IMR-90 (cell line): Measurements from ENCODE around the gene BSND. TPM values are rescaled to one million over a fixed set of nuclear protein-coding genes. Genes with fewer than 3 reads are reported as not detected.

ENCODE experiments used
- ATAC-seq: fragments of 200-7000 bp; cut with Tn5 transposase; 2 replicates; pipeline ENCODE4 v1.9.1; 2020; ENCODE audit warnings: low read depth, mild to moderate bottlenecking, moderate library complexity
- BruUV-seq: library from RNA; stranded (reverse); fragments of 400-500 nt; replicated peaks from 2 replicates; lab custom pipeline; 2021; lab: Mats Ljungman, UMichigan
- CTCF ChIA-PET: fragments of 300-600 bp; formaldehyde crosslinking; extraction: SDS; loops from one replicate; lab custom pipeline; 2021; ENCODE audit warnings: antibody characterized with exemption; lab: Yijun Ruan, JAX
- POLR2A ChIA-PET: fragments of 300-600 bp; sonication (Branson Sonifier 250); formaldehyde crosslinking; loops from one replicate; lab custom pipeline; 2022; ENCODE audit warnings: antibody characterized with exemption; ENCODE audit not compliant: unreplicated experiment; lab: Charles Lee
- DNase-seq: peaks from one replicate; pipeline ENCODE4 v3.0.0; 2013
- H2AFZ ChIP-seq: replicated peaks from 2 replicates; pipeline ENCODE3; 2013; ENCODE audit warnings: low read length, mild to moderate bottlenecking; ENCODE audit not compliant: poor library complexity
- H2AK5ac ChIP-seq: 2 replicates; pipeline ENCODE4 v1.6.1; 2013; ENCODE audit warnings: low read depth, low read length, inconsistent platforms
- H2AK9ac ChIP-seq: replicated peaks from 2 replicates; pipeline ENCODE3; 2013; ENCODE audit warnings: mild to moderate bottlenecking, low read depth, low read length, moderate library complexity; ENCODE audit not compliant: poor library complexity
- H2BK120ac ChIP-seq: 2 replicates; pipeline ENCODE4 v1.6.1; 2013; ENCODE audit warnings: low read depth, low read length, inconsistent platforms
- H2BK15ac ChIP-seq: 3 replicates; pipeline ENCODE4 v1.6.1; 2013; ENCODE audit warnings: low read depth, low read length, inconsistent platforms
- H2BK20ac ChIP-seq: 2 replicates; pipeline ENCODE4 v1.6.1; 2013; ENCODE audit warnings: low read depth, mild to moderate bottlenecking, inconsistent platforms, low read length, moderate library complexity
- H2BK5ac ChIP-seq: 2 replicates; pipeline ENCODE4 v1.6.1; 2013; ENCODE audit warnings: mild to moderate bottlenecking, low read depth, low read length, inconsistent platforms; ENCODE audit not compliant: poor library complexity, severe bottlenecking
- H3K14ac ChIP-seq: replicated peaks from 2 replicates; pipeline ENCODE4 v1.6.1; 2013; ENCODE audit warnings: low read depth, low read length, inconsistent platforms
- H3K18ac ChIP-seq: 2 replicates; pipeline ENCODE4 v1.6.1; 2013; ENCODE audit warnings: low read depth, low read length, control low read depth
- H3K23ac ChIP-seq: 2 replicates; pipeline ENCODE4 v1.6.1; 2013; ENCODE audit warnings: low read depth, low read length, inconsistent platforms
- H3K27ac ChIP-seq: 2 replicates; pipeline ENCODE4 v1.5.1; 2013; ENCODE audit warnings: mild to moderate bottlenecking, control low read depth, low read length; ENCODE audit not compliant: insufficient read depth
- H3K27me3 ChIP-seq: 2 replicates; pipeline ENCODE4 v1.6.1; 2013; ENCODE audit warnings: low read length; ENCODE audit not compliant: control insufficient read depth, insufficient read depth
- H3K36me3 ChIP-seq: 2 replicates; pipeline ENCODE4 v1.6.1; 2013; ENCODE audit warnings: low read length, mixed read lengths; ENCODE audit not compliant: control insufficient read depth, insufficient read depth
- H3K4ac ChIP-seq: 2 replicates; pipeline ENCODE4 v1.6.1; 2013; ENCODE audit warnings: low read depth, low read length, inconsistent platforms
- H3K4me1 ChIP-seq: 2 replicates; pipeline ENCODE4 v1.6.1; 2013; ENCODE audit warnings: low read length, mixed read lengths; ENCODE audit not compliant: control insufficient read depth, insufficient read depth
- H3K4me2 ChIP-seq: 2 replicates; pipeline ENCODE4 v1.6.1; 2013; ENCODE audit warnings: low read depth, mild to moderate bottlenecking, control low read depth, low read length, moderate library complexity
- H3K4me3 ChIP-seq: 2 replicates; pipeline ENCODE4 v1.5.1; 2013; ENCODE audit warnings: low read depth, mild to moderate bottlenecking, control low read depth, low read length, moderate library complexity; ENCODE audit not compliant: insufficient read depth
- H3K56ac ChIP-seq: 2 replicates; pipeline ENCODE4 v1.6.1; 2013; ENCODE audit warnings: low read length, inconsistent platforms; ENCODE audit not compliant: insufficient read depth; ENCODE audit errors: extremely low read depth
- H3K79me1 ChIP-seq, 2 experiments: 2 replicates each; pipeline ENCODE4 v1.6.1; 2013; ENCODE audit warnings: low read length in 2 of 2, inconsistent platforms in 1 of 2, low read depth in 1 of 2
- H3K9ac ChIP-seq: 2 replicates; pipeline ENCODE4 v1.6.1; 2013; ENCODE audit warnings: low read depth, low read length, control low read depth
- H3K9me1 ChIP-seq: 2 replicates; pipeline ENCODE4 v1.6.1; 2013; ENCODE audit warnings: low read length, inconsistent platforms; ENCODE audit not compliant: insufficient read depth
- H3K9me3 ChIP-seq: 2 replicates; pipeline ENCODE4 v1.6.1; 2013; ENCODE audit warnings: low read length; ENCODE audit not compliant: control insufficient read depth, insufficient read depth
- H4K20me1 ChIP-seq: 2 replicates; pipeline ENCODE4 v1.6.1; 2013; ENCODE audit warnings: low read length, inconsistent platforms; ENCODE audit not compliant: insufficient read depth
- H4K5ac ChIP-seq: 2 replicates; pipeline ENCODE4 v1.6.1; 2013; ENCODE audit warnings: mild to moderate bottlenecking, low read depth, low read length, control low read depth
- H4K8ac ChIP-seq, 2 experiments: 2 replicates each; pipeline ENCODE4 v1.6.1; 2013; ENCODE audit warnings: low read depth in 2 of 2, low read length in 2 of 2, control low read depth in 1 of 2, inconsistent platforms in 1 of 2
- H4K91ac ChIP-seq: 2 replicates; pipeline ENCODE4 v1.6.1; 2013; ENCODE audit warnings: low read depth, low read length, inconsistent platforms; ENCODE audit not compliant: insufficient read depth
- BHLHE40 ChIP-seq: fragments of 150-350 bp; IDR thresholded peaks from 2 replicates; pipeline ENCODE4 v1.6.1; 2016; ENCODE audit warnings: mild to moderate bottlenecking, low read depth, low read length
- CEBPB ChIP-seq: IDR thresholded peaks from 2 replicates; pipeline ENCODE4 v1.6.1; 2012; ENCODE audit warnings: low read depth, low read length, improper control_type of control experiment
- CHD1 ChIP-seq: IDR thresholded peaks from 2 replicates; pipeline ENCODE4 v1.6.1; 2012; ENCODE audit warnings: low read depth, low read length, improper control_type of control experiment
- ELK1 ChIP-seq: fragments of 150-350 bp; IDR thresholded peaks from 2 replicates; pipeline ENCODE4 v1.6.1; 2016; ENCODE audit warnings: low read depth, mild to moderate bottlenecking, low read length, moderate library complexity, borderline replicate concordance
- FOS ChIP-seq: fragments of 150-350 bp; IDR thresholded peaks from 2 replicates; pipeline ENCODE4 v1.6.1; 2016; ENCODE audit warnings: low read depth, low read length
- MAFK ChIP-seq: IDR thresholded peaks from 2 replicates; pipeline ENCODE4 v1.6.1; 2012; ENCODE audit warnings: low read depth, low read length, improper control_type of control experiment
- MAZ ChIP-seq: IDR thresholded peaks from 2 replicates; pipeline ENCODE4 v1.6.1; 2012; ENCODE audit warnings: low read depth, mild to moderate bottlenecking, low read length, improper control_type of control experiment, moderate library complexity, borderline replicate concordance
- MXI1 ChIP-seq: IDR thresholded peaks from 2 replicates; pipeline ENCODE4 v1.6.1; 2012; ENCODE audit warnings: low read depth, mild to moderate bottlenecking, low read length, moderate library complexity, borderline replicate concordance
- NFE2L2 ChIP-seq: fragments of 150-350 bp; IDR thresholded peaks from 2 replicates; pipeline ENCODE4 v1.6.1; 2016; ENCODE audit warnings: low read depth, mild to moderate bottlenecking, low read length
- POLR2A ChIP-seq: IDR thresholded peaks from 2 replicates; pipeline ENCODE4 v1.6.1; 2012; ENCODE audit warnings: mild to moderate bottlenecking, low read depth, low read length
- RAD21 ChIP-seq: IDR thresholded peaks from 2 replicates; pipeline ENCODE4 v1.6.1; 2012; ENCODE audit warnings: low read length, improper control_type of control experiment
- RCOR1 ChIP-seq: IDR thresholded peaks from 2 replicates; pipeline ENCODE4 v1.6.1; 2012; ENCODE audit warnings: mild to moderate bottlenecking, low read length, improper control_type of control experiment; ENCODE audit not compliant: insufficient replicate concordance
- RFX5 ChIP-seq: IDR thresholded peaks from 2 replicates; pipeline ENCODE4 v1.8.0; 2012; ENCODE audit warnings: low read depth, mild to moderate bottlenecking, low read length, moderate library complexity
- SMC3 ChIP-seq: fragments of 150-350 bp; IDR thresholded peaks from 2 replicates; pipeline ENCODE4 v1.6.1; 2016; ENCODE audit warnings: low read depth, mild to moderate bottlenecking, antibody characterized with exemption, low read length, moderate library complexity
- WGBS, 2 experiments: methylation state at CpG; one replicate each; pipeline versions ENCODE4 v1.1.5 to v1.1.7; 2013; ENCODE audit warnings: missing lambda C conversion rate in 2 of 2; ENCODE audit not compliant: insufficient read length in 1 of 2; ENCODE audit errors: extremely low coverage in 2 of 2; 5-methylcytosine and 5-hydroxymethylcytosine counted together
- dilution Hi-C: fragments of 300-500 bp; cut with HindIII; formaldehyde crosslinking; loops from one replicate; pipeline ENCODE4 v1.14.3; 2018; ENCODE audit warnings: low sequenced_read_pairs; ENCODE audit not compliant: unreplicated experiment
- in situ Hi-C: fragments of 300-500 bp; cut with MboI; formaldehyde crosslinking; loops from 3 replicates; pipeline ENCODE4 v1.14.3; 2019; ENCODE audit warnings: low sequenced_read_pairs, inconsistent platforms, mixed read lengths
- intact Hi-C: fragments of 100-400 bp; cut with micrococcal nuclease; formaldehyde crosslinking; loops from 2 replicates; pipeline ENCODE4 v1.10.0; 2022
- polyA plus RNA-seq, 3 experiments: library from polyadenylated mRNA; depleted of rRNA; stranded (reverse); fragments of >200 nt; gene quantifications; 2 replicates each; pipeline ENCODE4 v1.2.3, GENCODE V29; 2012; ENCODE audit warnings: low replicate concordance in 1 of 3
- total RNA-seq: library from RNA; depleted of rRNA; stranded (reverse); fragments of >200 nt; gene quantifications from 2 replicates; pipeline ENCODE4 v1.2.3, GENCODE V29; 2012
- TF ChIP-seq, protein P1 (sequence below): fragments of 150-350 bp; IDR thresholded peaks from 2 replicates; pipeline ENCODE4 v1.6.1; 2017; ENCODE audit warnings: mild to moderate bottlenecking, antibody characterized with exemption, low read length, low read depth
- TF ChIP-seq, protein P2 (sequence below): conservative IDR thresholded peaks from 2 replicates; pipeline ENCODE4 v1.5.1; 2012; ENCODE audit warnings: mild to moderate bottlenecking, low read depth, low read length, improper control_type of control experiment

Gene BSND
- total and polyA plus RNA-seq, 2 of the 4 experiments (the other 2 are of a cell fraction), result not detected

GRCh38 chr1:55045430-55045829, 46.7 kb downstream of the BSND start:
- Histone ChIP-seq H3K23ac (no peak overlapping the region), H2AFZ (no peak overlapping the region), H2AK9ac (no peak overlapping the region), H2BK5ac (no peak overlapping the region), H3K4ac (no peak overlapping the region), H3K4me1 (no peaks in the 10 kb centered on the region), H3K4me3 (no peak overlapping the region), H3K36me3 (no peaks in the 10 kb centered on the region), H4K91ac (no peak overlapping the region), H2BK20ac (no peak overlapping the region), H4K5ac (no peak overlapping the region), H3K14ac (no peak overlapping the region), H4K8ac (no peak overlapping the region), H3K18ac (no peak overlapping the region), H3K9me3 (no peaks in the 10 kb centered on the region), H2BK120ac (no peak overlapping the region), H3K79me1 (no peaks in the 10 kb centered on the region), H3K27me3 (peaks cover 67% of the 10 kb centered on the region), H3K9me1 (no peaks in the 10 kb centered on the region), H3K56ac (no peak overlapping the region), H3K9ac (no peak overlapping the region), H3K4me2 (no peak overlapping the region), H3K27ac (no peak overlapping the region), H2AK5ac (no peak overlapping the region), H2BK15ac (no peak overlapping the region), H4K20me1 (no peaks in the 10 kb centered on the region)
- no peak for TF ChIP-seq MXI1
- no peak for TF ChIP-seq MAFK
- no peak for TF ChIP-seq FOS
- no peak for TF ChIP-seq MAZ
- no peak for TF ChIP-seq RAD21
- no peak for TF ChIP-seq CEBPB
- TF ChIP-seq BHLHE40, result no peak
- TF ChIP-seq SMC3, result no peak
- TF ChIP-seq, protein P1, sequence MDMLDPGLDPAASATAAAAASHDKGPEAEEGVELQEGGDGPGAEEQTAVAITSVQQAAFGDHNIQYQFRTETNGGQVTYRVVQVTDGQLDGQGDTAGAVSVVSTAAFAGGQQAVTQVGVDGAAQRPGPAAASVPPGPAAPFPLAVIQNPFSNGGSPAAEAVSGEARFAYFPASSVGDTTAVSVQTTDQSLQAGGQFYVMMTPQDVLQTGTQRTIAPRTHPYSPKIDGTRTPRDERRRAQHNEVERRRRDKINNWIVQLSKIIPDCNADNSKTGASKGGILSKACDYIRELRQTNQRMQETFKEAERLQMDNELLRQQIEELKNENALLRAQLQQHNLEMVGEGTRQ, result no peak
- no peak for TF ChIP-seq RCOR1
- TF ChIP-seq CHD1, result no peak
- no peak for TF ChIP-seq NFE2L2
- TF ChIP-seq RFX5, result no peak
- TF ChIP-seq ELK1, result no peak
- TF ChIP-seq, protein P2, sequence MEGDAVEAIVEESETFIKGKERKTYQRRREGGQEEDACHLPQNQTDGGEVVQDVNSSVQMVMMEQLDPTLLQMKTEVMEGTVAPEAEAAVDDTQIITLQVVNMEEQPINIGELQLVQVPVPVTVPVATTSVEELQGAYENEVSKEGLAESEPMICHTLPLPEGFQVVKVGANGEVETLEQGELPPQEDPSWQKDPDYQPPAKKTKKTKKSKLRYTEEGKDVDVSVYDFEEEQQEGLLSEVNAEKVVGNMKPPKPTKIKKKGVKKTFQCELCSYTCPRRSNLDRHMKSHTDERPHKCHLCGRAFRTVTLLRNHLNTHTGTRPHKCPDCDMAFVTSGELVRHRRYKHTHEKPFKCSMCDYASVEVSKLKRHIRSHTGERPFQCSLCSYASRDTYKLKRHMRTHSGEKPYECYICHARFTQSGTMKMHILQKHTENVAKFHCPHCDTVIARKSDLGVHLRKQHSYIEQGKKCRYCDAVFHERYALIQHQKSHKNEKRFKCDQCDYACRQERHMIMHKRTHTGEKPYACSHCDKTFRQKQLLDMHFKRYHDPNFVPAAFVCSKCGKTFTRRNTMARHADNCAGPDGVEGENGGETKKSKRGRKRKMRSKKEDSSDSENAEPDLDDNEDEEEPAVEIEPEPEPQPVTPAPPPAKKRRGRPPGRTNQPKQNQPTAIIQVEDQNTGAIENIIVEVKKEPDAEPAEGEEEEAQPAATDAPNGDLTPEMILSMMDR, result no peak
- no peak for TF ChIP-seq POLR2A
- in situ Hi-C loops (no loop called here), dilution Hi-C loops (no loop called here), intact Hi-C loops (no loop called here)
- DNase-seq (no peak), ATAC-seq (no peak)
- WGBS, 2 experiments, result 84% methylated on average over 4 of the region's 10 CpGs; no CpG with 5 or more reads in 1 of the 2 experiments
- no TSS peak for BruUV-seq
- POLR2A ChIA-PET, result no interaction called here
- CTCF ChIA-PET, result no interaction called here
